Heart right ventricle (tissue), 16 donors: ENCODE measurements around the gene MAPK7. TPM values are rescaled to one million over a fixed set of nuclear protein-coding genes. Genes with fewer than 3 reads are reported as not detected.
A peak's percentile ranks its signal among the peaks of the same experiment; 100 is the strongest.

Experiments used
- ATAC-seq, 8 donors: fragments of 200-7000 bp; cut with Tn5 transposase; one replicate each; pipeline ENCODE4 v1.9.1; 2020; ENCODE audit warnings: mild to moderate bottlenecking in 8 of 8, moderate library complexity in 8 of 8, moderate number of reproducible peaks in 1 of 8
- DNase-seq, 2 donors: peaks; one replicate each; pipeline ENCODE4 v3.0.0-alpha.2; 2020
- H3K27ac ChIP-seq, 10 donors: fragments of 200-600 bp; sonication (generic) in 2 of 10; one replicate each; pipeline versions ENCODE4 v1.5.0 to v1.8.0; 2020 to 2022; ENCODE audit warnings: mild to moderate bottlenecking in 3 of 10
- H3K27me3 ChIP-seq, 7 donors: fragments of 200-600 bp; one replicate each; pipeline ENCODE4 v1.8.0; 2021 to 2022; ENCODE audit warnings: mild to moderate bottlenecking in 2 of 7
- H3K36me3 ChIP-seq, 9 donors: fragments of 200-600 bp; sonication (generic) in 1 of 9; one replicate each; pipeline versions ENCODE4 v1.5.0 to v1.8.0; 2020 to 2022; ENCODE audit warnings: mild to moderate bottlenecking in 2 of 9
- H3K4me1 ChIP-seq, 9 donors: fragments of 200-600 bp; sonication (generic) in 1 of 9; one replicate each; pipeline versions ENCODE4 v1.5.0 to v1.8.0; 2020 to 2022; ENCODE audit warnings: mild to moderate bottlenecking in 4 of 9
- H3K4me3 ChIP-seq, 10 donors: fragments of 200-600 bp; sonication (generic) in 2 of 10; one replicate each; pipeline versions ENCODE4 v1.5.0 to v1.8.0; 2020 to 2022; ENCODE audit warnings: mild to moderate bottlenecking in 7 of 10, moderate library complexity in 2 of 10
- H3K9me3 ChIP-seq, 11 donors: fragments of 200-600 bp in 10 of 11; sonication (generic) in 2 of 11; one replicate each; pipeline versions ENCODE4 v1.5.0 to v1.8.0; 2013 to 2022; ENCODE audit warnings: mild to moderate bottlenecking in 2 of 11, control low read depth in 1 of 11, moderate library complexity in 1 of 11
- WGBS, 2 donors: extraction: QIAGEN DNeasy Blood & Tissue Kit; methylation state at CpG; one replicate each; pipeline ENCODE4 v1.1.7; 2013; ENCODE audit warnings: inconsistent platforms in 1 of 2; 5-methylcytosine and 5-hydroxymethylcytosine counted together
- intact Hi-C, 10 donors: fragments of 100-400 bp; cut with DNase I; formaldehyde crosslinking; loops; one replicate each; pipeline versions ENCODE4 v1.11.1 to v1.14.2; 2022
- microRNA-seq, 2 donors: library from miRNA; unstranded; fragments of <30 nt; microRNA quantifications; one replicate each; pipeline ENCODE4 v1.2.0, GENCODE V29; 2021
- polyA plus RNA-seq, 2 donors: library from polyadenylated mRNA; stranded (reverse); fragments of 200-250 nt; gene quantifications; one replicate each; pipeline ENCODE4 v1.2.3, GENCODE V29; 2013
- total RNA-seq, 10 donors: library from RNA; stranded (reverse); fragmentation: NEBNext Ultra II Directional in 3 of 10; extraction: Animal tissue kit (Norgen Biotek cat#: 25700) in 3 of 10; gene quantifications; one replicate each; pipeline versions ENCODE4 v1.2.1 to v1.2.4, GENCODE V29; 2021 to 2023
- TF ChIP-seq, protein P1 (sequence below), 9 donors: fragments of 200-600 bp; sonication (generic) in 2 of 9; IDR thresholded peaks; one replicate each; pipeline versions ENCODE4 v1.5.0 to v1.8.0; 2021 to 2022; ENCODE audit warnings: antibody characterized with exemption in 9 of 9, mild to moderate bottlenecking in 5 of 9, moderate library complexity in 1 of 9
- donor health status: Arrhythmogenic right ventricular cardiomyopathy.
- donor health status: ischemic (EF 13 %, LVEDD 7.1; RV severe dilation, severe dysfunction).
- donor health status: healthy with polysubstance abuse.
- donor health status: DM: no; HTN: yes; CAD: no.
- donor health status: DM: no; HTN: no; CAD: no.
- donor health status: ischemic (EF 25% LVEDD 6.9; RV normal size, moderate dysfunction).
- donor health status: ischemic (EF 25% LVEDD 5.7; RV mildly dilated, moderate dysfunction).
- donor health status: healthy.
- donor health status: DM: yes; HTN: yes; CAD: no.
- donor health status: Ischemic cardiomyopathy.
- donor health status: ischemic (EF 35%, LVEDD 5.7; RV mildly dilated, moderate dysfunction).
- donor health status: nonischemic (EF 11% LVEDD 7.7; RV severe dilation, severe dysfunction).
- donor health status: DM: yes; HTN: yes; CAD: no.
- donor health status: PGD.
- donor health status: ischemic (EF 29% LVEDD 5.4; RV normal size, mild dysfunction).
- donor health status: nonischemic (EF 23%, LVEDD 6.1; RV moderate dilation, normal function).

The MAPK7 gene
- total and polyA plus RNA-seq, 12 donors: 7.3 to 16.6 (median 11.4) TPM

DNA sequence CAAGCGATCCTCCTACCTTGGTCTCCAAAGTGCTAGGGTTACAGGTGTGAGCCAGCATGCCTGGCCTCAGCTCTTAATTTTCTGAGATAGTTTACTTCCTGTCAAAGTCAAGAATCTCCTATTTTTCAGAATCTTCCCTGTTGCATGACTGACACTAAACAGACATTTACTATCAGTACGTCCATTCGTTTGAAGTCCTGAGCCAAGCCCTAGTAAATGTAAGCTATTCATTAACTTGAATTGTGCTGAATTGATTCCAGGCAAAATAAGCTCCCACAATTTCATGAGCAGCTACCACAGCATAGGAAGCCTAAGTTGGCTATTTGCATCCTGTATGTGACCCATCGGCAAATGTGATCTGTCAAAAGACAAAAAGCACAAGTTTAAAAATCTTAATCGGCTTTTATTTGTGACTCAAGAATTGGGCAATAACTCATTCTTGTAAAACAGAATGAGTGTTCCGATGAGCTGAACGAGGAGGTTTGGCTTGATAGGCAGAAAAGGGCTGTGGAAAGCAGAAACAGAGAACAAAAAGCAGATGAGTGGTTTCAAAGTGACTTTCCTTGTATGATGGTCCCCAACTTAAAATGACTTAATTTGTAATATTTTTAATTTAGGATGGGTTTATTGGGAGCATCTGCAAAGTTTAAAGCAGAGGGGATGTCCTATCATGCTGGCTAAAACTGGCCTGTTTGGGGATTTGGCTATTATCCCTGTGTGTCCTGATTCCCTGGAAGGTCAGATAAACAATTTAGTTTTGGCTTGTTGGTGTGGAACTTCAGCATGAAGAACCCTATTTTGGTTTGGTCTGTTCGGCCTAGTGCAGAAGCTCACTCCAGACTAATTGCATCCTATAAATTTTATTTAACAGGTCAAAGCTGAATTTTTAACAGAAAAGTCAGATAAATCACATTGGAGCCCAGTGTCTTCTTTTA is 46.9 kb downstream of the MAPK7 start:
- intact Hi-C loops: no loop called here
- TF ChIP-seq, protein P1, sequence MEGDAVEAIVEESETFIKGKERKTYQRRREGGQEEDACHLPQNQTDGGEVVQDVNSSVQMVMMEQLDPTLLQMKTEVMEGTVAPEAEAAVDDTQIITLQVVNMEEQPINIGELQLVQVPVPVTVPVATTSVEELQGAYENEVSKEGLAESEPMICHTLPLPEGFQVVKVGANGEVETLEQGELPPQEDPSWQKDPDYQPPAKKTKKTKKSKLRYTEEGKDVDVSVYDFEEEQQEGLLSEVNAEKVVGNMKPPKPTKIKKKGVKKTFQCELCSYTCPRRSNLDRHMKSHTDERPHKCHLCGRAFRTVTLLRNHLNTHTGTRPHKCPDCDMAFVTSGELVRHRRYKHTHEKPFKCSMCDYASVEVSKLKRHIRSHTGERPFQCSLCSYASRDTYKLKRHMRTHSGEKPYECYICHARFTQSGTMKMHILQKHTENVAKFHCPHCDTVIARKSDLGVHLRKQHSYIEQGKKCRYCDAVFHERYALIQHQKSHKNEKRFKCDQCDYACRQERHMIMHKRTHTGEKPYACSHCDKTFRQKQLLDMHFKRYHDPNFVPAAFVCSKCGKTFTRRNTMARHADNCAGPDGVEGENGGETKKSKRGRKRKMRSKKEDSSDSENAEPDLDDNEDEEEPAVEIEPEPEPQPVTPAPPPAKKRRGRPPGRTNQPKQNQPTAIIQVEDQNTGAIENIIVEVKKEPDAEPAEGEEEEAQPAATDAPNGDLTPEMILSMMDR (IDR thresholded peaks at IDR 0.05): no peak
- ATAC-seq: peak in 1 of 8 donors; percentile 33
- Histone ChIP-seq H3K27me3 (no peaks in the 10 kb centered on the region), H3K9me3 (no peaks in the 10 kb centered on the region), H3K36me3 (no peaks in the 10 kb centered on the region), H3K4me1 (peaks cover 0 to 7% (median 0%) of the 10 kb centered on the region in 9 donors), H3K27ac (peak overlapping the region in 3 of 10 donors; percentile 9 to 33 (median 15)), H3K4me3 (no peak overlapping the region)
- WGBS, 2 donors: 69 to 74% methylated on average over 8 of the region's 8 CpGs
- no peak for DNase-seq

GRCh38 chr17:19426631-19427030 is 48.3 kb downstream of the MAPK7 start:
- 93 to 95% methylated on average over 5 of the region's 5 CpGs for WGBS, 2 donors
- no peaks in the 10 kb centered on the region for H3K27me3 ChIP-seq
- H3K4me3 ChIP-seq: no peak overlapping the region
- H3K9me3 ChIP-seq: no peaks in the 10 kb centered on the region
- no peaks in the 10 kb centered on the region for H3K36me3 ChIP-seq
- TF ChIP-seq, protein P1 (IDR thresholded peaks at IDR 0.05): no peak
- no peak overlapping the region for H3K27ac ChIP-seq
- ATAC-seq (no peak), DNase-seq (no peak)
- intact Hi-C loops: no loop called here
- H3K4me1 ChIP-seq: peaks cover 0 to 7% (median 0%) of the 10 kb centered on the region in 9 donors

- no peak overlapping the region for H3K27ac ChIP-seq
- H3K4me1 ChIP-seq: no peaks in the 10 kb centered on the region
- no peaks in the 10 kb centered on the region for H3K9me3 ChIP-seq
- ATAC-seq (no peak), DNase-seq (no peak)
- H3K4me3 ChIP-seq: no peak overlapping the region
- H3K36me3 ChIP-seq: no peaks in the 10 kb centered on the region
- H3K27me3 ChIP-seq: no peaks in the 10 kb centered on the region
- 81 to 82% methylated on average over 3 of the region's 3 CpGs for WGBS, 2 donors
- TF ChIP-seq, protein P1 (IDR thresholded peaks at IDR 0.05): no peak
- intact Hi-C loops: no loop called here
These were observed 53.4 kb downstream of the MAPK7 start for GRCh38 chr17:19431691-19432090.

Small RNA genes within 50 kb of the gene (microRNA-seq; reads per million reads assigned to microRNA genes)
- 130 to 147 reads per million in 2 donors for gene MIR1180

Other genes with a start within 250 kb of the MAPK7 start
- gene EPN2, start 141.1 kb upstream of the MAPK7 start, total RNA-seq: 10 to 100 TPM; 42.7 to 83.1 (median 58.8) TPM
- 10 to 100 TPM; 20.0 to 27.9 TPM for gene EPN2, start 141.1 kb upstream of the MAPK7 start, polyA plus RNA-seq
- gene B9D1, start 15.8 kb upstream of the MAPK7 start, total RNA-seq: 10 to 100 TPM in 5 of 10 donors, 1 to 10 TPM in 5; 5.3 to 18.8 (median 10.4) TPM
- gene B9D1, start 15.8 kb upstream of the MAPK7 start, polyA plus RNA-seq: 10 to 100 TPM in 1 of 2 donors, 1 to 10 TPM in 1; 9.4 to 11.6 TPM
- gene MFAP4, start 8.7 kb downstream of the MAPK7 start, total RNA-seq: 100 to 1,000 TPM in 1 of 10 donors, 10 to 100 TPM in 9; 15.4 to 101 (median 41.6) TPM
- 10 to 100 TPM; 27.5 to 44.7 TPM for gene MFAP4, start 8.7 kb downstream of the MAPK7 start, polyA plus RNA-seq
- 1 to 10 TPM in 5 of 10 donors, under 1 TPM in 5; 0.64 to 4.2 (median 1.0) TPM for gene RNF112, start 32.7 kb downstream of the MAPK7 start, total RNA-seq
- 1 to 10 TPM; 4.4 to 8.1 TPM for gene RNF112, start 32.7 kb downstream of the MAPK7 start, polyA plus RNA-seq
- gene SLC47A1, start 155.4 kb downstream of the MAPK7 start, total RNA-seq: 10 to 100 TPM in 5 of 10 donors, 1 to 10 TPM in 5; 2.1 to 20.3 (median 9.2) TPM
- gene SLC47A1, start 155.4 kb downstream of the MAPK7 start, polyA plus RNA-seq: 1 to 10 TPM in 1 of 2 donors, under 1 TPM in 1; 0.62 to 6.3 TPM